ENCODE results near the gene GPR158. TPM values are rescaled to one million over a fixed set of nuclear protein-coding genes. Genes with fewer than 3 reads are reported as not detected.

The GPR158 gene
- total and polyA plus RNA-seq, 2 experiments from 2014 or later = 0.02 to 0.47 TPM

GRCh38 chr10:25334445-25334844 lies 159.6 kb downstream of the GPR158 start:
- 95% methylated on average over 2 of the region's 2 CpGs for WGBS (ENCODE audit: low lambda C conversion rate, missing lambda C conversion rate)
- Histone ChIP-seq H3K79me2 (no peaks in the 10 kb centered on the region), H3K9me3 (ENCODE audit: low read depth) (no peaks in the 10 kb centered on the region)

GRCh38 chr10:25336330-25336729 lies 161.5 kb downstream of the GPR158 start:
- no peak for TF ChIP-seq CTCF (IDR thresholded peaks at IDR 0.05; ENCODE audit: poor library complexity)
- no peak for TF ChIP-seq EZH2phosphoT487 (IDR thresholded peaks at IDR 0.05; ENCODE audit: low read depth, severe bottlenecking, unreplicated experiment)
- TF ChIP-seq EZH2 (IDR thresholded peaks at IDR 0.05; ENCODE audit: borderline replicate concordance) = no peak
- Histone ChIP-seq H3K4me2 (no peak overlapping the region), H3K4me1 (ENCODE audit: insufficient read depth) (no peaks in the 10 kb centered on the region), H2AFZ (no peak overlapping the region), H3K27me3 (no peaks in the 10 kb centered on the region), H3K9me2 (replicated peaks; ENCODE audit: insufficient read depth) (no peaks in the 10 kb centered on the region), H4K20me1 (ENCODE audit: insufficient read depth, poor library complexity, severe bottlenecking) (no peaks in the 10 kb centered on the region), H3K4me3 (no peak overlapping the region), H3K79me2 (no peaks in the 10 kb centered on the region), H3K9me3 (ENCODE audit: low read depth) (no peaks in the 10 kb centered on the region), H3K27ac (no peak overlapping the region), H3K36me3 (replicated peaks; ENCODE audit: insufficient read depth, low read depth) (no peaks in the 10 kb centered on the region)
- DNase-seq (ENCODE audit: low spot score) = no peak

More at GRCh38 chr10:25334445-25334844, 159.6 kb downstream of the GPR158 start:
- no peak for DNase-seq (ENCODE audit: low spot score)
- Histone ChIP-seq H3K4me2 (no peak overlapping the region), H3K9me2 (replicated peaks; ENCODE audit: insufficient read depth) (no peaks in the 10 kb centered on the region), H4K20me1 (ENCODE audit: insufficient read depth, poor library complexity, severe bottlenecking) (no peaks in the 10 kb centered on the region), H3K36me3 (replicated peaks; ENCODE audit: insufficient read depth, low read depth) (no peaks in the 10 kb centered on the region), H2AFZ (no peak overlapping the region), H3K27ac (no peak overlapping the region), H3K27me3 (no peaks in the 10 kb centered on the region), H3K4me1 (ENCODE audit: insufficient read depth) (no peaks in the 10 kb centered on the region), H3K4me3 (no peak overlapping the region)
- TF ChIP-seq EZH2phosphoT487 (IDR thresholded peaks at IDR 0.05; ENCODE audit: low read depth, severe bottlenecking, unreplicated experiment) (no peak), CTCF (IDR thresholded peaks at IDR 0.05; ENCODE audit: poor library complexity) (no peak), EZH2 (IDR thresholded peaks at IDR 0.05; ENCODE audit: borderline replicate concordance) (no peak)

- Histone ChIP-seq H3K4me2 (no peak overlapping the region), H3K27me3 (no peaks in the 10 kb centered on the region), H3K79me2 (no peaks in the 10 kb centered on the region), H3K4me1 (ENCODE audit: insufficient read depth) (no peaks in the 10 kb centered on the region), H2AFZ (no peak overlapping the region), H3K36me3 (replicated peaks; ENCODE audit: insufficient read depth, low read depth) (no peaks in the 10 kb centered on the region), H3K9me3 (ENCODE audit: low read depth) (no peaks in the 10 kb centered on the region), H3K4me3 (no peak overlapping the region), H3K9me2 (replicated peaks; ENCODE audit: insufficient read depth) (no peaks in the 10 kb centered on the region), H3K27ac (no peak overlapping the region), H4K20me1 (ENCODE audit: insufficient read depth, poor library complexity, severe bottlenecking) (no peaks in the 10 kb centered on the region)
- no peak for TF ChIP-seq CTCF (IDR thresholded peaks at IDR 0.05; ENCODE audit: poor library complexity)
- no peak for TF ChIP-seq EZH2 (IDR thresholded peaks at IDR 0.05; ENCODE audit: borderline replicate concordance)
- TF ChIP-seq EZH2phosphoT487 (IDR thresholded peaks at IDR 0.05; ENCODE audit: low read depth, severe bottlenecking, unreplicated experiment) = no peak
- WGBS (ENCODE audit: low lambda C conversion rate, missing lambda C conversion rate) = 64% methylated on average over 10 of the region's 12 CpGs
- no peak for DNase-seq (ENCODE audit: low spot score)
Observed at GRCh38 chr10:25338271-25338670, 163.5 kb downstream of the GPR158 start.

GRCh38 chr10:25339966-25340365 lies 165.2 kb downstream of the GPR158 start:
- Histone ChIP-seq H3K27me3 (no peaks in the 10 kb centered on the region), H3K4me1 (ENCODE audit: insufficient read depth) (no peaks in the 10 kb centered on the region), H3K36me3 (replicated peaks; ENCODE audit: insufficient read depth, low read depth) (no peaks in the 10 kb centered on the region), H4K20me1 (ENCODE audit: insufficient read depth, poor library complexity, severe bottlenecking) (no peaks in the 10 kb centered on the region), H3K4me3 (no peak overlapping the region), H3K9me3 (ENCODE audit: low read depth) (no peaks in the 10 kb centered on the region), H2AFZ (no peak overlapping the region), H3K9me2 (replicated peaks; ENCODE audit: insufficient read depth) (no peaks in the 10 kb centered on the region), H3K4me2 (no peak overlapping the region), H3K79me2 (no peaks in the 10 kb centered on the region), H3K27ac (no peak overlapping the region)
- DNase-seq (ENCODE audit: low spot score) = no peak
- WGBS (ENCODE audit: low lambda C conversion rate, missing lambda C conversion rate) = 80% methylated on average over 1 of the region's 1 CpG
- TF ChIP-seq EZH2phosphoT487 (IDR thresholded peaks at IDR 0.05; ENCODE audit: low read depth, severe bottlenecking, unreplicated experiment) = no peak
- TF ChIP-seq EZH2 (IDR thresholded peaks at IDR 0.05; ENCODE audit: borderline replicate concordance) = no peak
- no peak for TF ChIP-seq CTCF (IDR thresholded peaks at IDR 0.05; ENCODE audit: poor library complexity)

Measured in hepatocyte (in vitro differentiated cells).